GM08714 (cell line): Measurements from ENCODE around the gene ANKMY1.

Experiments
- H3K4me3 ChIP-seq: fragments of 200-500 bp; sonication (Bioruptor generic); 2 replicates; pipeline ENCODE4 v1.5.1; 2014; ENCODE audit warnings: mild to moderate bottlenecking, low read length, inconsistent platforms
- ZNF274 ChIP-seq: IDR thresholded peaks from 2 replicates; pipeline ENCODE4 v1.6.1; 2012; ENCODE audit warnings: mild to moderate bottlenecking, low read depth, low read length

ANKMY1 gene

DNA sequence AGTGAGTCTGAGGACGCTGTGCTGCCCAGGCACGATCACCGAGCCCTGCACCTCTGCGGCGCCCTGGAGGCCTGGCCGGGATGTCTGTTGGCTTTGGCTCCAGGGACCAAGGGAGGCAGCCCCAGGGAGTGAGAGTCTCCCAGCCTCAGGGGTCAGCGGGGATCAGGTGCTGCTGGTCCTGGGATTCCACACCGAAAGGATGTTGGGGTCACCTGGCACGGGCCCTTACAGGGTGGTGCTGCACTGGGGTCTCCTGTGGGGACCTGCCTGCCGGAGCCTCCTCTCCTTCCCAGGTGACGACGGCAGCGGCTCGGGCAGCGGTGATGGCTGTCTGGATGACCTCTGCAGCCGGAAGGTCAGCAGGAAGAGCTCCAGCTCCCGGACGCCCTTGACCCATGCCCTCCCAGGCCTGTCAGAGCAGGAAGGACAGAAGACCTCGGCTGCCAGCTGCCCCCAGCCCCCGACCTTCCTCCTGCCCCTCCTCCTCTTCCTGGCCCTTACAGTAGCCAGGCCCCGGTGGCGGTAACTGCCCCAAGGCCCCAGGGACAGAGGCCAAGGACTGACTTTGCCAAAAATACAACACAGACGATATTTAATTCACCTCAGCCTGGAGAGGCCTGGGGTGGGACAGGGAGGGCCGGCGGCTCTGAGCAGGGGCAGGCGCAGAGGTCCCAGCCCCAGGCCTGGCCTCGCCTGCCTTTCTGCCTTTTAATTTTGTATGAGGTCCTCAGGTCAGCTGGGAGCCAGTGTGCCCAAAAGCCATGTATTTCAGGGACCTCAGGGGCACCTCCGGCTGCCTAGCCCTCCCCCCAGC lies 91.8 kb downstream of the ANKMY1 start:
- TF ChIP-seq ZNF274, result no peak
- H3K4me3 ChIP-seq, result no peak overlapping the region

DNA sequence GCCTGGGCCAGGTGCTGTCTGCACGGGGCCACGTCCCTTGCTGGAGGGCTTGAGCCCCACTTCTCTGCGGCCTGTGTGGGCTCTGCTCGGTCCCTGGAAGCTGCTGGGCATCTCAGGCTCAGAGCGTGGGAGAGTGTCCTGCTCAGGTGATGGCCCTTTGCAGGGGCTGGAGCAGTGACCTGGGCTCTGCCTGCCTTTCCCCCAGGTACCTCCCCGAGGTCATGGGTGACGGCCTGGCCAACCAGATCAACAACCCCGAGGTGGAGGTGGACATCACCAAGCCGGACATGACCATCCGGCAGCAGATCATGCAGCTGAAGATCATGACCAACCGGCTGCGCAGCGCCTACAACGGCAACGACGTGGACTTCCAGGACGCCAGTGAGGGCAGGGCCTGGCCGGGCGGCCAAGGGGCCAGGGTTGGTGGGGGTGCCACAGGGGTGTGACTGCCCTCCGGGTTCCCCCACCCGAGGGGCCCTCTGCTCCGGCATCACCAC lies 92.5 kb downstream of the ANKMY1 start:
- no peak overlapping the region for H3K4me3 ChIP-seq
- TF ChIP-seq ZNF274, result no peak

DNA sequence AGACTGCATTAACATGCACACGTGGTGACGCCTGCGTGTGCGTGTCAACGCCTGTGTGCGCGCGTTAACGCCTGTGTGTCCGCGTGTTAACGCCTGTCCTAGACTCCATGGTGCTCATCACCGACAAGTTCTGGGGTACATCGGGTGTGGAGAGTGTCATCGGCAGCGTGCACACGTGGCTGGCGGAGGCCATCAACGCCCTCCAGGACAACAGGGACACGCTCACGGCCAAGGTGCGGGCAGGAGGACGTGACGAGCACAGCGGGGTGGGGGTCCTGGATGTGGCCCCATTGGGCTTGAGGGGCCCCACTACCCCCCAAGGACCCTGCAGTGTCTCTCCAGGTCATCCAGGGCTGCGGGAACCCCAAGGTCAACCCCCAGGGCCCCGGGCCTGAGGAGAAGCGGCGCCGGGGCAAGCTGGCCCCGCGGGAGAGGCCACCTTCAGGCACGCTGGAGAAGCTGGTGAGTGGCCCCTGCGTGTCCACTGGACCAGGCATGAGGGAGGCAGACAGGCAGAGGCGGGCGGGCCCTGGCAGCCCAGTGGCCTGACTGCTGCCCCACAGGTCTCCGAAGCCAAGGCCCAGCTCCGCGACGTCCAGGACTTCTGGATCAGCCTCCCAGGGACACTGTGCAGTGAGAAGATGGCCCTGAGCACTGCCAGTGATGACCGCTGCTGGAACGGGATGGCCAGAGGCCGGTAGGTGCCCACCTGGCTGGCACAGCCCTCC lies 93.1 kb downstream of the ANKMY1 start:
- no peak for TF ChIP-seq ZNF274
- H3K4me3 ChIP-seq, result no peak overlapping the region

DNA sequence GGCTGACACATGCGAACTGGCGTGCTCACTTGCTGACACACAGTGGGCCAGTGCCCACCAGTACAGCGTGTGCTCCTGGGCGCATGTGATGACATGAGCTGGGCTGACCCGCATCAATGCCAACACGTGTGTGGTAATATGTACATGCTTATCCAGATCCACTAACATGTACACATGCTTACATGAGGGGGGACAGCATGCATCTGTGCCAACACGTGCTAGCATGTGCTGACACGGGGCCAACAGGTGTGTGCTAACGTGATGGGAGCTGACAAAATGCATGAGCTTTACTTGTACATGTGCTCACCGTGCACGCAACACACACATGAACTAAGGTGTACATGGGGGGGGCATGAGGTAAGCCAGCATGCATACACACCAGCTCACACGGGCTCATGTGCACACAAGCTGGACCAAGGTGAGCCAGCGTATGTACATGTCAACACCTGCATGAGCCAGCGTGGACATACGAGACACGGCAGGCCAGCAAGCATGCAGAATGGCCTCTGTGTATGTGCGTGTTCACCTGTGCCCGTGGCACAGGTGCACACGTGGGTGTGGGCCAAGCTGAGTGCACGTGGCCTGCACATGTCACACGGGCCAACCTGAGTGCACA lies 93.8 kb downstream of the ANKMY1 start:
- no peak for TF ChIP-seq ZNF274
- H3K4me3 ChIP-seq, result no peak overlapping the region

DNA sequence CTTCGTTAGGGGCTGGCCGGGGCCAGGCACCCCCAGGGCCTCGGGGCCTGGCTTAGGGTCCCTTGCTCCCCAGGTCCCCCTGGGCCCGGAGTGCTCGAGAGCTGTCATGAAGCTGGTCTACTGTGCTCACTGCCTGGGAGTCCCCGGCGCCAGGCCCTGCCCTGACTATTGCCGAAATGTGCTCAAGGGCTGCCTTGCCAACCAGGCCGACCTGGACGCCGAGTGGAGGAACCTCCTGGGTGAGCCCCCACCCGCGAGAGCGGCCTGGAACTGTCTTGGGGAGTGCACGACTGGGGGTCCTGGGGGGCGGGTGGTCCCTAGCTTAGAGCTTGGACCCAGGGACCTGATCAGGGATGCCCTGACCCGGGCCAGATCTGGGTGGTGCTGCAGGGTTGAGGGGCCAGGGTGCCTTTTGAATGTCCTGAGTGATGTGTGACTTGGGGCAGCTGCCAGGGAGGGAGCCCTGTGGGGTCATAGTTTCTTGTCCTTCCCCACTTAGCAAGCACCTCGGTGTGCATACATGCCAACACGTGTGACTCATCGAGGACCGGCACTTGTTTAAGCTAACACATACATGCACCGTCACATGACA lies 94.4 kb downstream of the ANKMY1 start:
- H3K4me3 ChIP-seq, result no peak overlapping the region
- TF ChIP-seq ZNF274, result no peak

DNA sequence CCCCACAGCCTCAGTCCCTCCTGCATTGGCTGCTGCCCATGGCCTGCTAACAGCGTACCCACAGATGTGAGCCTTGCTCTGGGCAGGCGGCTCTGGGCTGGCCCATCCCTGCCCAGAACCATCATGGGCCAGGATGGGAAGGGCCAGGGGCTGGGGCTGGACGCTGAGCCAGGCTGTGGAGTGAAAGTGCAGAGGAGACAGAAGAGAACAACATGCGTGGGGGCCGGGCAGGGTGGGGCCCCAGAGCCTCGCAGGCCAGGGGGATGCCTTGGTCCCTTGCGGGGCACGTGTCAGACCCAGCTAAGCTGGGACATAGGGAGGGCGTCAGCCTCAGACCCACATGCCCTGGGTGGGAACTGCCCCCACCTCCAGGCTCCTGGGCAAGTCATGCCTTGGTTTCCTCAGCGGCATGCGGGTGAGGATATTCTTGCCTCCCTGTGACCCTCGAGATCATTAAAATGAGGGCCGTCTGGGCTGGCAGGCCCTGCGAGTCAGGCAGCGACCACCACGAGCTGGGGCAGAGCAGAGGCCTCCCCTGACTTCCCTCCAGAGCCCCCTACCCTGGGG lies 95.0 kb downstream of the ANKMY1 start:
- no peak overlapping the region for H3K4me3 ChIP-seq
- no peak for TF ChIP-seq ZNF274

DNA sequence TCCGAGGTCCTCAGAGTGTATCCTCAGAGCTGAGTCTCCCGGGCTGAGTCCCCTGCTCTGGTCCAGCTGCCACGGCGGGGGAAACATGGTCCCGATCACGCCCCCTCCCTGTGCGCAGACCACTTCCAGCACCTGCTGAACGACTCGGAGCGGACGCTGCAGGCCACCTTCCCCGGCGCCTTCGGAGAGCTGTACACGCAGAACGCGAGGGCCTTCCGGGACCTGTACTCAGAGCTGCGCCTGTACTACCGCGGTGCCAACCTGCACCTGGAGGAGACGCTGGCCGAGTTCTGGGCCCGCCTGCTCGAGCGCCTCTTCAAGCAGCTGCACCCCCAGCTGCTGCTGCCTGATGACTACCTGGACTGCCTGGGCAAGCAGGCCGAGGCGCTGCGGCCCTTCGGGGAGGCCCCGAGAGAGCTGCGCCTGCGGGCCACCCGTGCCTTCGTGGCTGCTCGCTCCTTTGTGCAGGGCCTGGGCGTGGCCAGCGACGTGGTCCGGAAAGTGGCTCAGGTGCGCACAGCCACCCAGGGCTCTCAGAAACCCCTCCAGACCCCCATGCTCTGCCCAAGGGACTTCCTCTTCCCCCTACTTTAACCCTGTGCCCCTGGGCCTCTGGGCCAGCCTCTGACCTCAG lies 95.6 kb downstream of the ANKMY1 start:
- no peak overlapping the region for H3K4me3 ChIP-seq
- TF ChIP-seq ZNF274, result no peak

DNA sequence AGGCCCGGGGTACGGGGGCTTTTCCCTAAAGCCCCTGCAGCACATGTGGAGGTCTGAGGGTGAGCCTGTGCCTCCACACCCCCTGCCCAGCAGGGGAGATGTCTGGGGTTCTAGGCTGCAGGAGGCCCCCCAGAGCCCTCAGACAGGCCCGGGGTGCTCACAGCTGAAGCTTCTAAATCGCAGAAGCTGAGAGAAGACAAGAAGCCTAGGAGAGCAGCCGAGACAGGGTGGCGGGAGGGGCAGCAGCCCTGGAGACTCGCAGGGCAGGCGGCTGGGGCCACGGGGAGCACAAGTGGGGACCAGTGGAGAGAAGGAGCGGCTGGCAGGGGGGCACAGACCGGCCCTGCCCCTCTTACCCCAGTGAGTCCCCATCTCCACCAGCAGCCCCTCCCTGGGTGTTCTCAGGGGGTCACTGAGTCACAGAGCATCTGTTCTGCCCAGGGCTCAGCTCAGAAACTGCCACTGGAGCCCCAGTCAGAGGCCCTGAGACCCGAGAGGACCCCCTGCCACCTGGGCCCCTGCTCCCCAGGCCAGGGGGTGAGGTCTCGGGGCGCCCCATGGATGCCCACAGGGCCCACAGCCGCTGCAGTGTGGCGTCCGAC lies 96.2 kb downstream of the ANKMY1 start:
- no peak overlapping the region for H3K4me3 ChIP-seq
- TF ChIP-seq ZNF274, result no peak

DNA sequence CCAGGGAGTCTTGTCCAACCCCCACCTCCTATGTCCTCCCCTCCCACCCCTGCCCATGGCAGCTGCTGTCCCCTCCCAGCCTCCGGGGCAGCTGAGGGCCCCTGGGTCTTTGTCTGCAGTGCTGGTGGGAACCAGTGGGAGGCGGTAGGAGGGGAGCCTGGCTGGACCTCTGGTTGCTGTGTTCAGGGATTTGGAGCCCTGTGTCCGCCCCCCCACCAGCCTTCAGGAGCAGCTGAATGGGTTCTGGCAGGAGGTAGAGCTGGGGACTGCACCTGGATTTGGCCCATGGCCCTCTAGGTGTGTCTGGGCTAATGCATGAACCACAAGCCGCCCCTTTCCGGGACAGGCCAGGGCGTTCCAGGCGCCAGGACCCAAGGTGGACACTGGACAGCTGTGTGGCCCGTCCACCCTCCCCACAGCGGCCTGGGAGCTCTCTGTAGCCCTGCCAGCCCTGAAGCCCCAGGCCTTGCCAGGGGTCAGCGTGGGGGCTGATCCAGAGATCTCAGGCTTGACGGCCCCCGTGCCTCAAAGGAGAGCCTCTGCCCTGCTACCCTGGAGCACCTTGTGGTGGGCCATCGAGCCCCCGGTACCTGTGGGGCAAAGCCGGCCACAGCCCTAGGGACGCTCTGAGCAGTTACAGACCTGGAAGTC lies 96.9 kb downstream of the ANKMY1 start:
- TF ChIP-seq ZNF274, result no peak
- H3K4me3 ChIP-seq, result no peak overlapping the region

DNA sequence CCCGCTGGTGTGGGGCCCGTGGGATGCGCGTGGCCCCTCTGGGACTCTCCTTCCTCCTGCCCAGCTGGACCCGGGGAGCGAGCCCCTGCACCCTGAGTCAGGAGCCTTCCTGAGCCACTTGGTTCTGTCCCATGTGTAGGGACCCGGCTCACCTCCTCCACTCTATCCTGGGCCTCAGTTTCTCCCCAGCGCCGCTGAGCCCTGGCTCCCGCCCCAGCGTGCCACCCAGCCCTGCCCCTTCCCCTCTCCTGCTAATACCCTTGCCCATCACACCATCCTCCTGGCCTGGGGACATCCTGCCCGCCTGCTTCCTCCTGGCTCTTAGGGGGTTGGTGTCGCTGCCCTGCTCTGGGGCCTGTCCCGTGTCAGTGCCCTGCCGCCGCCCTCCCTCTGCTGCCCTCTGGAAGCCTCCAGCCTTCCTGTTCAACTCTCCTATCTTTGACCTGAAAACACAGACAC lies 97.5 kb downstream of the ANKMY1 start:
- no peak overlapping the region for H3K4me3 ChIP-seq
- no peak for TF ChIP-seq ZNF274

DNA sequence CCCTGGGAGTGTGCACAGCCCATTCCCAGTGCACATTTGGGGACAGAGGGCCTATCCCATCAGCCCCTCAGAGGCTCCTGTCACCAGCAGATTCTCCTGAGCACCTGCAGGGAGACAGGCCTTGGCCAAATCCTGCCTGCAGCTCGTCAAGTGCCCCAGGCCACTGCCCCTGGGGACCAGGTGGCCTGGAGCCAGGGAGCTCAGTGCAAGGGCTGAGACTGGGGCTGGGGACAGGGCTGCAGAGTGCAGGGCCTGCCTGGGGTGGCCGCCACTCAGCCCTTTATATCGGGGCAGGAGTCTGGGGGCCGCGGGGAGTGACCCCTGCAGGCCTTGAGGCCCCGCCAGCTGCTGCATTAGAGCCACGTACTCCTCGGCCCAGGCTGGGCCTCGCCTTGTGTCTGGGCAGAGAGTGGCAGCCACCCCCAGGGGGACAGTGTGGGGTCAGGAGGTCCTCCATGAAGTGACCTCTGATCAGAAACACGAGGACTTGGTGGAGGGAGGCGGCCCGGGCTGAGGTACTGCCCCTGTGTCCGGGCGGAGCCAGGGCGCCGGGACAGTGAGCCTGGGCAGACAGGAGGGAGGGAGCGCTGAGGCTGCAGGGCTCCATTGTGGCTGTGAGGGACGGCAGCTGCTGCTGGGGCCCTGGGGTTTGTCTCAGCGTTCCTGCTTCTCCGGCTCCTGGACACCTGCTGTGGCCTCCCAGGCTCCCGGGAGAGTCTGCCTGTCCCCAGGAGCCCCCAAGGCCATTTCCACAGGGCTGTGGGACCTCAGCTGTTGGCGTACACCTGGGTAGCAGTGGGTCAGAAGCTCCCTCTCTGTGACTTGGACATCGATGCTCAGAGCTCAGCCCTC lies 98.2 kb downstream of the ANKMY1 start:
- TF ChIP-seq ZNF274, result no peak
- no peak overlapping the region for H3K4me3 ChIP-seq

DNA sequence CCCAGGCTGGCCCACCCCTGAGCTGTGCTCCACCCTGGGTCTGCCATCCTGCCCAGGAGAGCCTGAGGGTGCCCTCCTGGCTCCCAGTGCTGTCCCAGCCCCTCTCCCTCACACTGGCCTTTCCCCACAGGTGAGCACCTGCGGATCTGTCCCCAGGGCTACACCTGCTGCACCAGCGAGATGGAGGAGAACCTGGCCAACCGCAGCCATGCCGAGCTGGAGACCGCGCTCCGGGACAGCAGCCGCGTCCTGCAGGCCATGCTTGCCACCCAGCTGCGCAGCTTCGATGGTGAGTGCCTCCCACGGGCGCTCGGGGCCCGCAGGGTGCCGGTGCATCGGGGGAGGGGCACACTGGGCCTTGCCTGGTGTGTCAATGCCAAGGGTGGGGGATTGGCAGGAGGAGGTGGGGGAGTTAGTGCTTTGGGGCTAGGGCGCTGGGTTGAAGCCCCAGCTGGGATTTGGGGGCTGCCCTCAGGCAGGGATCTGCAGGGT lies 98.8 kb downstream of the ANKMY1 start:
- no peak for TF ChIP-seq ZNF274
- no peak overlapping the region for H3K4me3 ChIP-seq
